Fibroblast of skin of right biceps (primary cell): Measurements from ENCODE around the gene ST6GALNAC2.
"Not testable (repeated sequence)": the region's sequence is repeated elsewhere in the genome, so short reads cannot be mapped to it uniquely, and the experiment has no call there.

Experiments used
- DNase-seq: peaks from one replicate; pipeline ENCODE4 v3.0.0-alpha.2; 2013

The ST6GALNAC2 gene

DNA sequence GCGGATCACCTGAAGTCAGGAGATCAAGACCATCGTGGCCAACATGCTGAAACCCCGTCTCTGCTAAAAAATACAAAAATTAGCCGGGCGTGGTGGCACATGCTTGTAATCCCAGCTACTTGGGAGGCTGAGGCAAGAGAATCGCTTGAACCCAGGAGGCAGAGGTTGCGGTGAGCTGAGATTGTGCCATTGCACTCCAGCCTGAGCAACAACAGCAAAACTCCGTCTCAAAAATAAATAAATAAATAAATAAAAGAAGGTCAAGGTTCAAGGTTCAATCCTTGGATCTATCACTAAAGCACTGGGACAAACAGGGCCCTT is 60.2 kb downstream of the ST6GALNAC2 start:
- not testable (repeated sequence) for DNase-seq

- DNase-seq: peak; percentile 38
Measured at GRCh38 chr17:76524598-76525512, 60.8 kb downstream of the ST6GALNAC2 start.

- DNase-seq: peak; percentile 53
Measured at GRCh38 chr17:76523084-76524037, 62.3 kb downstream of the ST6GALNAC2 start.

GRCh38 chr17:76521683-76522082 is 64.0 kb downstream of the ST6GALNAC2 start:
- not testable (repeated sequence) for DNase-seq

GRCh38 chr17:76521262-76521661 is 64.4 kb downstream of the ST6GALNAC2 start:
- no peak for DNase-seq

- no peak for DNase-seq
Measured at GRCh38 chr17:76519048-76519966, 66.4 kb downstream of the ST6GALNAC2 start.

GRCh38 chr17:76517638-76518038 is 68.0 kb downstream of the ST6GALNAC2 start:
- no peak for DNase-seq
